Pericardium fibroblast (primary cell): Measurements from ENCODE around the gene KLHL20. TPM values are rescaled to one million over a fixed set of nuclear protein-coding genes. Genes with fewer than 3 reads are reported as not detected.

Experiments
- total RNA-seq: library from RNA; depleted of rRNA; stranded (reverse); fragments of >200 nt; gene quantifications from 2 replicates; pipeline ENCODE4 v1.2.3, GENCODE V29; 2015

The KLHL20 gene, protein sequence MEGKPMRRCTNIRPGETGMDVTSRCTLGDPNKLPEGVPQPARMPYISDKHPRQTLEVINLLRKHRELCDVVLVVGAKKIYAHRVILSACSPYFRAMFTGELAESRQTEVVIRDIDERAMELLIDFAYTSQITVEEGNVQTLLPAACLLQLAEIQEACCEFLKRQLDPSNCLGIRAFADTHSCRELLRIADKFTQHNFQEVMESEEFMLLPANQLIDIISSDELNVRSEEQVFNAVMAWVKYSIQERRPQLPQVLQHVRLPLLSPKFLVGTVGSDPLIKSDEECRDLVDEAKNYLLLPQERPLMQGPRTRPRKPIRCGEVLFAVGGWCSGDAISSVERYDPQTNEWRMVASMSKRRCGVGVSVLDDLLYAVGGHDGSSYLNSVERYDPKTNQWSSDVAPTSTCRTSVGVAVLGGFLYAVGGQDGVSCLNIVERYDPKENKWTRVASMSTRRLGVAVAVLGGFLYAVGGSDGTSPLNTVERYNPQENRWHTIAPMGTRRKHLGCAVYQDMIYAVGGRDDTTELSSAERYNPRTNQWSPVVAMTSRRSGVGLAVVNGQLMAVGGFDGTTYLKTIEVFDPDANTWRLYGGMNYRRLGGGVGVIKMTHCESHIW
- 21.1 and 36.4 TPM in 2 replicates for total RNA-seq

GRCh38 chr1:173714759-173715537, at the start of gene KLHL20:
TSS of gene KLHL20 (plus strand) at chr1:173714981. CDS start at chr1:173716044, 1,063 bp downstream.

GRCh38 chr1:173669491-173669941, 45.3 kb upstream of the KLHL20 start, which contains the start of gene ANKRD45:
TSS of gene ANKRD45 (minus strand) at chr1:173669851. CDS start at chr1:173659418, 10,433 bp downstream.

DNA sequence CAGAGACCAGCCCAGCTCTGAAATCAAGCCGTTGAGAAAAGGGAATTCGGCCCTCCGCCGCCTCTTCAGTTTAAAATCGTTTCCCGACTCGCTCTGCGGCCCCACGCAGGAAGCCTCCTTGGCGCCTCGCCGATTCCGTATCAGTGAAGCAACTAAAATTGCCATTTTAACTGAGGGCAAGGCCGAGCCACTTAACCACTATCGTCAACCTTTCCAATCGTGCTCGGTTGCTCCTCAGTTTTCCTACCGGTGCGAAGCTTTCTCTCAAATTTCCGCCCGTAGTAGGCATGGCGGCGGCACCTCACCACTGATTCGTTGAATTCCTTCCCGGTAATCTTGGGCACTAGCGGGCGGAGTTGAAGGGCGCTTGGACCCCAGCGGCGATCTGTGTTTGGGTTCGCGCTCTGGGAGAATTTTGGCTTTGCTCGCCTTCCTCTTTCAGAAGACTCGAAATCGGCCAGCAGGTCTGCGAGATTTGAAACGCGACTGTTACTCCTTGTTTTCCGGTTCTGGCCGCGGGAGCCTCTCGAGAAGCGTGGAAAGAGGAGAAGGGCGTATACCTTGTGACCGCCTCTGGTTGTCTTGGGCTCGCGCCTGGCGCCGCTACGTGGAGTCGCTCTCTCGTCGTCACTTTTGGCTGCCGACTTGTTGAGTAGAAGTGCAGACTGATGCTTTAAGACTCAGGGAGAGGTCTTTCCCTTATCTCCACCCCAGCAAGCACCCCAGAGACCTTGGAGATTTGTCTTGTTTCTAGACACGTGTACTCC, 109.7 kb downstream of the KLHL20 start, which contains the start of the genes CENPL and DARS2:
Gene CENPL, minus strand, starts transcription at position 569 of the 767 bp plus-strand sequence. CDS start 13,584 bp downstream, outside the sequence.
Gene DARS2, plus strand, starts transcription at position 359 of the 767 bp plus-strand sequence. CDS start 557 bp downstream, outside the sequence.

Other genes with a start within 250 kb of the KLHL20 start
- gene PRDX6, start 237.6 kb upstream of the KLHL20 start, total RNA-seq, result 272 and 287 TPM in 2 replicates
- 0.35 TPM in 1 of 2 replicates, not detected in the other for gene SLC9C2, start 111.9 kb upstream of the KLHL20 start, total RNA-seq
- gene TEX50, start 79.6 kb upstream of the KLHL20 start, total RNA-seq, result not detected in 2 replicates
- gene ANKRD45, start 45.1 kb upstream of the KLHL20 start, total RNA-seq, result 0.68 TPM in 1 of 2 replicates, not detected in the other
- gene DARS2, start 109.7 kb downstream of the KLHL20 start, total RNA-seq, result 9.6 and 10.8 TPM in 2 replicates
- gene CENPL, start 109.9 kb downstream of the KLHL20 start, total RNA-seq, result 2.3 and 4.2 TPM in 2 replicates
- gene GAS5, start 153.0 kb downstream of the KLHL20 start, total RNA-seq, result 485 and 1,441 TPM in 2 replicates
- gene ZBTB37, start 153.4 kb downstream of the KLHL20 start, total RNA-seq, result 2.3 and 4.5 TPM in 2 replicates
- not detected in 2 replicates for gene SERPINC1, start 202.3 kb downstream of the KLHL20 start, total RNA-seq